ENCODE measurements around the gene GPA33.

GPA33 gene

DNA sequence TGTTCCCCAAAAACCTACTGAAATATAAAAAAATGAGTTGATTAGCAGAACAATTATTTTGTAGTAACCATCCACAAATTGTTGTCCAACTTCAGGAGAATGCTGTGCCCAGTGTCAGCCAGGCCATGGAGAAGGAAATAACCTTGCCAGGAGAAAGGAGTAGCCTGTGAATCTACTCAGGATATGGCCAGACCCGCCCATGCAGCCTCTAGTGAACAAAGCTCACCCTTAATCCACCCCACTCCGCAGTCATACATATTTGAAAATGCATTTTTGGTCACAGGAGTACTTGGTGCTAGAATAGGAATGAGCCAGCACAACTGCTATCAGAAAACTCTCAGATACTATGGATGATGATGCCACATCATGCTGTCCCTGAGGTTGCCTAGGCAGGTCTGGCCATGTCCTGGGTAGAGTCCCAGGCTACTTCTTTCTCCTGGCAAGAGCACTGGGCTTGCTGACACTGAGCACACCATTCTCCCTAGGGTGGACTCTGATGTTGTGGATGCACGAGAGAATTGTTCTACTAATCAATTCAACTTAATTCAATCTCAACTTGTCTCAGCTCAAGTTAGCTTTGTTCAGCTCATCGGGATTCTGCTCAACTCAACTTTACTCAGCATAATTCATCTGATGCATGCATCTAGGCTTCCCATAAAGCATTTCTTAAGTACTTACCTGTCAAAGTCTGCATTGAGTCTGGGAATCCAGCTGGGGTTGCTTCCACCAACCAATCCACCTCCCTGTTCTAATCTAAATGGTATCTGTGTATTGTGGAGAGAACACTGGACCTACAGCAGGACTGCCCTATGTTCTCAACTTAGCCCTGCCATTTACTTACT lies 21.9 kb upstream of the GPA33 start:
- no peak for DNase-seq (ENCODE audit: extremely low spot score)
- ChIA-PET CTCF (interaction anchor here (1.0 to 1.7 kb wide), 4 partner anchors 9 to 202 kb away, joined by 3 to 4 read pairs (median 4); no protein-coding TSS in a partner anchor), POLR2A (no interaction called here)
- no peak for TF ChIP-seq CTCF (IDR thresholded peaks at IDR 0.05; ENCODE audit: control extremely low read depth, extremely low read depth, low read depth, missing control alignments)

- no peak for DNase-seq (ENCODE audit: extremely low spot score)
- TF ChIP-seq CTCF (IDR thresholded peaks at IDR 0.05; ENCODE audit: control extremely low read depth, extremely low read depth, low read depth, missing control alignments) = no peak
- POLR2A ChIA-PET = no interaction called here
- CTCF ChIA-PET = interaction anchor here (1.0 to 1.6 kb wide), 2 partner anchors 19 to 52 kb away, joined by 4 to 8 read pairs; no protein-coding TSS in a partner anchor
Measured at GRCh38 chr1:167110586-167110985, 20.4 kb upstream of the GPA33 start.

- DNase-seq (ENCODE audit: extremely low spot score) = no peak
- ChIA-PET POLR2A (no interaction called here), CTCF (interaction anchor here (0.7 to 1.6 kb wide), 9 partner anchors 11 to 50 kb away, joined by 3 to 8 read pairs (median 3); no protein-coding TSS in a partner anchor)
- no peak for TF ChIP-seq CTCF (IDR thresholded peaks at IDR 0.05; ENCODE audit: control extremely low read depth, extremely low read depth, low read depth, missing control alignments)
Measured at GRCh38 chr1:167109125-167109524, 18.9 kb upstream of the GPA33 start.

DNA sequence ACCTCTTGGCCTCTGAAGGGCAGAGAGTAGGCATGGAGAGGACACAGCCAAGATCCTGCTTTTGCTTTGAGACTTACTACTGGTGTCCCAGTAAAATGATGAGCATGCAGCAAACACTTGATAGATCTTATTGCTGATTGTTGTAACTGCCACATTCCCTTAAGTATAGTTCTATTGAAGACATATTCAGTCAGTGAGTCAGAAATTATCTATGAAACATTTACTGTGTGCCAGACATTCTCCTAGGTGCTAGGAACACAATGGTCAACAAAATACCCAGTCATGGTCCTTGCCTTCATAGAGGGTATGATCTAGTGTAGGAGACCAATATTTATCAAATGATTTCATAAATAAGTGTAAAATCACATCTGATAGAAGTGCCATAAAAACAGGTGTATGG lies 17.3 kb upstream of the GPA33 start:
- no peak for DNase-seq (ENCODE audit: extremely low spot score)
- ChIA-PET POLR2A (no interaction called here), CTCF (interaction anchor here (1.3 to 1.4 kb wide), 2 partner anchors 20 to 57 kb away, joined by 3 read pairs; no protein-coding TSS in a partner anchor)
- no peak for TF ChIP-seq CTCF (IDR thresholded peaks at IDR 0.05; ENCODE audit: control extremely low read depth, extremely low read depth, low read depth, missing control alignments)

- DNase-seq (ENCODE audit: extremely low spot score) = no peak
- CTCF ChIA-PET = interaction anchor here (1.3 kb wide), 1 partner anchor 55 kb away, joined by 3 read pairs; no protein-coding TSS in a partner anchor
- TF ChIP-seq CTCF (IDR thresholded peaks at IDR 0.05; ENCODE audit: control extremely low read depth, extremely low read depth, low read depth, missing control alignments) = no peak
- POLR2A ChIA-PET = no interaction called here
Measured at GRCh38 chr1:167106119-167106461, 15.9 kb upstream of the GPA33 start.

DNA sequence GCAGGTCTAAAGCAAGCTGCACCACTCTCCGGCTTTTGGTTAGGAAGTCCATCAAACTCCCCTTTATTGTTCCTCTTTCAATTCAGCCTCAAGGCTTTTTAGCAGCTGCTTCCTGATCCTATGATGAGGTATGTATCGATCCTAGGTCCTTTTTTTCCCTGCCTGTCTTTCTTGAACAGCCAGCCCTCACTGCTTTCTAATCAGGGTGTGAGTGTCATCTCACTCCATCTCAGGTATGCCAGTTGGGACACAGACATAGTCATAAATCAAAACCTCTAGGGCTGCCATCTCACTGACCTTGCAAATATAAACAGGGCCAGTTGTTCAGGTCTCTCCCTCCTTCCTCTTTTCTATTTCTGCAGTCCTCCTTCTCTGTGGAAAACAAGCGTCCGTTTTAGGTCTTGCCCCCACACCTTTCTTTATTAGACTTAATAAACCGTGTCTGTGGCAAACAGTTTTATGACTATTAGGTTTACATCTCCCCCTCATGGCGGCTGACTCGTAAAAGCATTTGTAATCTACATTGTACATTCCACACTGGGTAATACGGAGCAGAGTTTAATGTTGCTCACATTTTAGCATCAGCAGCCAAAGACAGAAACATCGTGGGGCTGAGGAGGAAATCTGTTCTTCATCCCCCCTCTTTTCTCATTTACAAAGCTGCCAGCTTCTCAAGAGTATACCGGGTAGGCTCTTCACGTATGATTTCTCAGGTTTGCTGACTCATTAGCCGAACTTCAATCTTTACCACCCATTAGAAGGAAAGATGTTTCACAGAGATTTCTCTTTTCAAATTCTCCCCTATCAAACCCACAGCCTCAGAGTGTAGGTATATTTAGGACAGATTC lies 15.3 kb upstream of the GPA33 start:
- POLR2A ChIA-PET = no interaction called here

More for the DNA sequence above, 15.3 kb upstream of the GPA33 start:
- no peak for DNase-seq (ENCODE audit: extremely low spot score)
- peak; percentile 12 for TF ChIP-seq CTCF (IDR thresholded peaks at IDR 0.05; ENCODE audit: control extremely low read depth, extremely low read depth, low read depth, missing control alignments)
- CTCF ChIA-PET = interaction anchor here (0.8 to 2.1 kb wide), 2 partner anchors 10 to 15 kb away, joined by 3 to 7 read pairs; partner anchors contain the start of gene GPA33

Measured in GM10248 (cell line).